Measurements from ENCODE around the gene TK1. TPM values are rescaled to one million over a fixed set of nuclear protein-coding genes. Genes with fewer than 3 reads are reported as not detected.

The TK1 gene
- total RNA-seq, 2 experiments from 2014 or later: 175 to 179 TPM

- ATAC-seq: no peak
- peak overlapping the region; percentile 64 for H3K27ac Mint-ChIP-seq
- ChIA-PET CTCF (interaction anchor here (0.9 to 1.2 kb wide), 2 partner anchors 86 to 87 kb away, joined by 3 read pairs; no protein-coding TSS in a partner anchor), POLR2A (interaction anchor here (0.9 to 10.2 kb wide), 11 partner anchors 9 to 58 kb away, joined by 3 to 100 read pairs (median 5); partner anchors contain the start of genes AFMID, C17orf99, TK1 and TMC8)
- H3K9me3 Mint-ChIP-seq: no peaks in the 10 kb centered on the region
- peak overlapping the region; percentile 76 for H3K4me3 Mint-ChIP-seq
- DNase-seq: no peak
- intact Hi-C loops (cut with micrococcal nuclease): no loop called here
- H3K27me3 Mint-ChIP-seq: no peaks in the 10 kb centered on the region
- no peak for TF ChIP-seq CTCF (IDR thresholded peaks at IDR 0.05)
- peaks cover 46% of the 10 kb centered on the region for H3K4me1 Mint-ChIP-seq (ENCODE audit: low read depth)
- H3K36me3 Mint-ChIP-seq (ENCODE audit: low read depth): peaks cover 43% of the 10 kb centered on the region
Observed at GRCh38 chr17:78170692-78171590, 15.9 kb downstream of the TK1 start.

GRCh38 chr17:78168903-78169793, 17.7 kb downstream of the TK1 start:
- TF ChIP-seq CTCF (IDR thresholded peaks at IDR 0.05): no peak
- DNase-seq (peak; percentile 71), ATAC-seq (peak; percentile 45)
- no peaks in the 10 kb centered on the region for H3K9me3 Mint-ChIP-seq
- POLR2A ChIA-PET: interaction anchor here (0.5 to 10.2 kb wide), 16 partner anchors 9 to 322 kb away, joined by 3 to 100 read pairs (median 4); partner anchors contain the start of genes AFMID, TK1 and TMC8
- intact Hi-C loops (cut with micrococcal nuclease): loop anchor here (5.0 kb wide), 1 partner anchor 57 kb away; no protein-coding TSS in a partner anchor
- peak overlapping the region; percentile 64 for H3K27ac Mint-ChIP-seq
- CTCF ChIA-PET: interaction anchor here (0.7 to 1.1 kb wide), 3 partner anchors 15 to 57 kb away, joined by 3 to 7 read pairs (median 3); no protein-coding TSS in a partner anchor
- no peaks in the 10 kb centered on the region for H3K27me3 Mint-ChIP-seq
- H3K36me3 Mint-ChIP-seq (ENCODE audit: low read depth): peaks cover 30% of the 10 kb centered on the region
- peaks cover 45% of the 10 kb centered on the region for H3K4me1 Mint-ChIP-seq (ENCODE audit: low read depth)
- H3K4me3 Mint-ChIP-seq: peak overlapping the region; percentile 76

- Mint-ChIP-seq H3K9me3 (no peaks in the 10 kb centered on the region), H3K36me3 (ENCODE audit: low read depth) (peaks cover 24% of the 10 kb centered on the region), H3K4me3 (peak within 1 kb of the TSS; percentile 77), H3K27ac (peak within 1 kb of the TSS; percentile 79), H3K4me1 (ENCODE audit: low read depth) (peaks cover 41% of the 10 kb centered on the region), H3K27me3 (no peaks in the 10 kb centered on the region)
- DNase-seq (peak; percentile 86), ATAC-seq (peak; percentile 82)
- ChIA-PET POLR2A (interaction anchor here (1.2 to 10.2 kb wide), 4 partner anchors 13 to 25 kb away, joined by 4 to 100 read pairs (median 19); partner anchors contain the start of genes AFMID and TK1), CTCF (interaction anchor here (1.1 kb wide), 1 partner anchor 34 kb away, joined by 3 read pairs; no protein-coding TSS in a partner anchor)
- intact Hi-C loops (cut with micrococcal nuclease): loop anchor here (5.0 kb wide), 1 partner anchor 56 kb away; no protein-coding TSS in a partner anchor
- no peak for TF ChIP-seq CTCF (IDR thresholded peaks at IDR 0.05)
Observed at GRCh38 chr17:78168242-78168902, 18.5 kb downstream of the TK1 start, which contains the start of gene SYNGR2. SYNGR2 (plus strand) TSS chr17:78168581; CDS start chr17:78168617, 36 bp downstream.

GRCh38 chr17:78166416-78166815, 20.4 kb downstream of the TK1 start:
- H3K27ac Mint-ChIP-seq: no peak overlapping the region
- POLR2A ChIA-PET: no interaction called here

More at GRCh38 chr17:78166416-78166815, 20.4 kb downstream of the TK1 start:
- intact Hi-C loops (cut with micrococcal nuclease): loop anchor here (5.0 kb wide), 1 partner anchor 54 kb away; no protein-coding TSS in a partner anchor
- no peaks in the 10 kb centered on the region for H3K9me3 Mint-ChIP-seq
- DNase-seq: no peak
- no peak for TF ChIP-seq CTCF (IDR thresholded peaks at IDR 0.05)
- no peaks in the 10 kb centered on the region for H3K27me3 Mint-ChIP-seq
- H3K4me1 Mint-ChIP-seq (ENCODE audit: low read depth): peaks cover 21% of the 10 kb centered on the region
- peaks cover 8% of the 10 kb centered on the region for H3K36me3 Mint-ChIP-seq (ENCODE audit: low read depth)
- CTCF ChIA-PET: interaction anchor here (0.9 to 1.5 kb wide), 2 partner anchors 10 to 81 kb away, joined by 3 to 8 read pairs; no protein-coding TSS in a partner anchor
- no peak for ATAC-seq
- no peak overlapping the region for H3K4me3 Mint-ChIP-seq

Data from activated CD8-positive, alpha-beta T cell treated with anti-CD3 and anti-CD28 coated beads for 36 hours (primary cell).